ENCODE results near the gene EMID1.

Gene EMID1

GRCh38 chr22:29300467-29300806 is 94.7 kb downstream of the EMID1 start:
- H3K36me3 ChIP-seq (replicated peaks) = peaks cover 58% of the 10 kb centered on the region
- in situ Hi-C loops (cut with HindIII; ENCODE audit: low pct_ligation_motif_present, low sequenced_read_pairs) = no loop called here
- TF ChIP-seq CTCF (IDR thresholded peaks at IDR 0.05; ENCODE audit: low read depth, low read length, missing control alignments) = no peak
- H3K27ac ChIP-seq = no peak overlapping the region
- H3K27me3 ChIP-seq (replicated peaks) = no peaks in the 10 kb centered on the region
- DNase-seq = no peak
- no peak overlapping the region for H3K4me3 ChIP-seq (ENCODE audit: low read depth, low read length)

DNA sequence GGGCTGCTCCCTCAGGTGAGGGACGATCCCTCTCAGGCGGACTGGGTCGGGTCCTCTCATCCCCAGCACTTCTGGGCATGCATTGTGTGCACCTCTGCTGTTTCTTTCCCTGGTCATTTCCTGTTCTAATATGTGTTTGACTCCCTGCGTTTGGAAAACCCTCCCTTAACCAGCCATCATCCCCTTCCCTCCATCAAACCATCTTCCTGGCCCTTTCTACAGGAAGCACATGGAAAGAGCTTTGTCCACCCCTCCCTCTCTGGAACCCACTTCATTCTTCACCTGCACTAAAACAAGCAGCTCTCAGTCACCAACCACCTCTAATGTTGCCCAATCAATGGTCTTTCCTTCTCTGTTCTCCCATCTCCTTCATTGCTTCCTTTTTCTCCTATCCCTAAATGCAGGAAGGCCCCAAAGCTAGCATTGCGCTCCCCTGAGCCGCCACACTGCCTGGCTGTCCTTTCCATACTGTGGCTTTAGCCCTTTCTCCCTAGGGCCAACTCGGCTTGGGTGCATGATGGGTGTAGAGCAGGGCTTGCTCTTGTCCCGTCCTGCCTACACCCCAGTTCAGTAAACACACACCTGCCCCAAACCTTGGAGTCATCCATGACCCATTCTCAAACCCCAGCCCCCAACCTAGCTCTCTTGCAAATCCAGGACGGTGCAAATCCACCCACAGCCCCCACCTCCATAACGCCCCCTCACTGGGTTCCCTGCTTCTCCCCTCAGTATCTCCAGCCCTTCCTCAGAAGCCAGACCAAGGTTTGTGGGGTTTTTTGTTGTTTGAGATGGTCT is 95.3 kb downstream of the EMID1 start:
- Histone ChIP-seq H3K36me3 (replicated peaks) (peaks cover 52% of the 10 kb centered on the region), H3K27ac (no peak overlapping the region), H3K4me3 (ENCODE audit: low read depth, low read length) (no peak overlapping the region), H3K27me3 (replicated peaks) (no peaks in the 10 kb centered on the region)
- TF ChIP-seq CTCF (IDR thresholded peaks at IDR 0.05; ENCODE audit: low read depth, low read length, missing control alignments) = no peak
- DNase-seq = no peak
- in situ Hi-C loops (cut with HindIII; ENCODE audit: low pct_ligation_motif_present, low sequenced_read_pairs) = no loop called here

- in situ Hi-C loops (cut with HindIII; ENCODE audit: low pct_ligation_motif_present, low sequenced_read_pairs) = no loop called here
- no peak for TF ChIP-seq CTCF (IDR thresholded peaks at IDR 0.05; ENCODE audit: low read depth, low read length, missing control alignments)
- Histone ChIP-seq H3K27me3 (replicated peaks) (no peaks in the 10 kb centered on the region), H3K4me3 (ENCODE audit: low read depth, low read length) (no peak overlapping the region), H3K36me3 (replicated peaks) (peaks cover 44% of the 10 kb centered on the region), H3K27ac (no peak overlapping the region)
- no peak for DNase-seq
These were observed 96.2 kb downstream of the EMID1 start for GRCh38 chr22:29301716-29302401.

DNA sequence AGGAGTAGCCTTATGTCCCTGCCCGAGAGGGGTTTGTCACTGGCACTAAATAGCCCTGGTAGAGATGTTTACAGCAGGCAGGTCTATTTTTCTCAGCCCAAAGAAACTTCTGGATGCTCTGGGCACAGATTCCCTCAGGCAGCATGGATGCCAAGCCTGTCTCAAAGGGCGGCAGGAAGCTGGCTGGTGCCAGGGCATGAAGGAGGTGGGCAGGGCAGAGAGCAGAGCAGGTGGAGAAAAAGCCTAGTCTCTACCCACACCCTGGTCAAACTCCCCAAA is 96.6 kb downstream of the EMID1 start:
- H3K4me3 ChIP-seq (ENCODE audit: low read depth, low read length) = no peak overlapping the region
- no peak for TF ChIP-seq CTCF (IDR thresholded peaks at IDR 0.05; ENCODE audit: low read depth, low read length, missing control alignments)
- H3K27me3 ChIP-seq (replicated peaks) = no peaks in the 10 kb centered on the region
- peaks cover 39% of the 10 kb centered on the region for H3K36me3 ChIP-seq (replicated peaks)
- no peak for DNase-seq
- in situ Hi-C loops (cut with HindIII; ENCODE audit: low pct_ligation_motif_present, low sequenced_read_pairs) = no loop called here
- no peak overlapping the region for H3K27ac ChIP-seq

GRCh38 chr22:29302681-29303465 is 97.2 kb downstream of the EMID1 start:
- Histone ChIP-seq H3K27ac (no peak overlapping the region), H3K27me3 (replicated peaks) (no peaks in the 10 kb centered on the region), H3K4me3 (ENCODE audit: low read depth, low read length) (no peak overlapping the region), H3K36me3 (replicated peaks) (peaks cover 33% of the 10 kb centered on the region)
- no peak for DNase-seq
- in situ Hi-C loops (cut with HindIII; ENCODE audit: low pct_ligation_motif_present, low sequenced_read_pairs) = no loop called here
- no peak for TF ChIP-seq CTCF (IDR thresholded peaks at IDR 0.05; ENCODE audit: low read depth, low read length, missing control alignments)

Measured in brain microvascular endothelial cell (primary cell).